Fibroblast of pulmonary artery (primary cell): ENCODE measurements around the gene PATL1.

Experiments
- DNase-seq: peaks from one replicate; pipeline ENCODE4 v3.0.0-alpha.2; 2010; ENCODE audit warnings: low read depth
- H3K4me3 ChIP-seq: replicated peaks from 2 replicates; pipeline ENCODE4 v1.5.1; 2011; ENCODE audit warnings: low read depth, mild to moderate bottlenecking, control low read depth, low read length, moderate library complexity
- TF ChIP-seq, protein P1 (sequence below): IDR thresholded peaks from 2 replicates; pipeline ENCODE4 v1.5.1; 2011; ENCODE audit warnings: mild to moderate bottlenecking, control low read depth, low read length, inconsistent platforms; ENCODE audit errors: missing control alignments

The PATL1 gene

DNA sequence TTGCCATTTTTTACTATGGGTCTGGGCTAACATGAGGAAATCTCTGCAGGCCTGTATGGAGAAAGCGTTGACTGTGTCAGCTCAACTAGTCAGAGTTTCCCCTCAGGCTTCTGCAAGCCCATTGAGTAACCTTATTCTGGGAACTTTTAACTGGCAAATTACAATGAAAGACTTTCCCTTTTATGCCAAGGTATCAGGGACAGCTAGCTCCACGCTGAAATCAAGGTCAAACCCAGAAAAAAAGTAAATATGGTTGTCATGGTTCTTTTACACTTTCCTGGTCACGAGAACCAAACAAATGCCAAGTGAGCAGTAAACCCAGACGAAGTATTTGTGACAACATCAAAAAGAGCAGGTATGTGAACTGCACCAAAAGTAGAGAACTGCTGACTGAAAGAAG is 67.0 kb downstream of the PATL1 start:
- no peak for DNase-seq
- no peak overlapping the region for H3K4me3 ChIP-seq
- TF ChIP-seq, protein P1, sequence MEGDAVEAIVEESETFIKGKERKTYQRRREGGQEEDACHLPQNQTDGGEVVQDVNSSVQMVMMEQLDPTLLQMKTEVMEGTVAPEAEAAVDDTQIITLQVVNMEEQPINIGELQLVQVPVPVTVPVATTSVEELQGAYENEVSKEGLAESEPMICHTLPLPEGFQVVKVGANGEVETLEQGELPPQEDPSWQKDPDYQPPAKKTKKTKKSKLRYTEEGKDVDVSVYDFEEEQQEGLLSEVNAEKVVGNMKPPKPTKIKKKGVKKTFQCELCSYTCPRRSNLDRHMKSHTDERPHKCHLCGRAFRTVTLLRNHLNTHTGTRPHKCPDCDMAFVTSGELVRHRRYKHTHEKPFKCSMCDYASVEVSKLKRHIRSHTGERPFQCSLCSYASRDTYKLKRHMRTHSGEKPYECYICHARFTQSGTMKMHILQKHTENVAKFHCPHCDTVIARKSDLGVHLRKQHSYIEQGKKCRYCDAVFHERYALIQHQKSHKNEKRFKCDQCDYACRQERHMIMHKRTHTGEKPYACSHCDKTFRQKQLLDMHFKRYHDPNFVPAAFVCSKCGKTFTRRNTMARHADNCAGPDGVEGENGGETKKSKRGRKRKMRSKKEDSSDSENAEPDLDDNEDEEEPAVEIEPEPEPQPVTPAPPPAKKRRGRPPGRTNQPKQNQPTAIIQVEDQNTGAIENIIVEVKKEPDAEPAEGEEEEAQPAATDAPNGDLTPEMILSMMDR = no peak

GRCh38 chr11:59600636-59601035 is 68.2 kb downstream of the PATL1 start:
- DNase-seq = no peak
- H3K4me3 ChIP-seq = no peak overlapping the region
- TF ChIP-seq, protein P1 = no peak

DNA sequence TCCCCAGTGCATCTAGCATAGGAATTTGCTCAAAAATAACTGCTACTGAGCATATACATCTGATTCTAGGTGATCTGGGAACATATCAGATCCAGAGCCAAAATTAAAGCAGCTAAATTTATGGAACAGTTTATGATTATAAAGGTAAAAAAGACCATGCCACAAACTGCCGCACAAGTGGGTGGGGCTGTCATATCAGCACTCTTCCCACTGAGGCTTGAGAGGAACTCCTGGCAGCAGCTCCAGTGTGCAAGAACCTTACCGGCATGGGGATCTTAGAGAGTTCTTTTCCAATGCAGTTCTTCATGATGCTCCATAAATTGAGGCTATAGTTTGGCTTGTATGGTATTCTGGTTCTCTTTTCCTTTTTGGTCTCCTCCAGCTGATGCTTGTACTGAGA is 68.6 kb downstream of the PATL1 start:
- no peak overlapping the region for H3K4me3 ChIP-seq
- TF ChIP-seq, protein P1 = no peak

GRCh38 chr11:59598961-59599360 is 69.9 kb downstream of the PATL1 start:
- no peak for DNase-seq
- TF ChIP-seq, protein P1 = no peak
- no peak overlapping the region for H3K4me3 ChIP-seq

More for the DNA sequence above, 68.6 kb downstream of the PATL1 start:
- no peak for DNase-seq
